ENCODE measurements around the gene TCF7L2.

Gene TCF7L2

GRCh38 chr10:113187063-113187777 is 237.2 kb downstream of the TCF7L2 start:
- no peak for DNase-seq

GRCh38 chr10:113199459-113199858 is 249.4 kb downstream of the TCF7L2 start:
- no peak for DNase-seq

- DNase-seq: no peak
Measured at GRCh38 chr10:113202011-113202410, 252.0 kb downstream of the TCF7L2 start.

GRCh38 chr10:113207924-113208323 is 257.9 kb downstream of the TCF7L2 start:
- no peak for DNase-seq

GRCh38 chr10:113213035-113213434 is 263.0 kb downstream of the TCF7L2 start:
- DNase-seq: no peak

GRCh38 chr10:113214331-113214730 is 264.3 kb downstream of the TCF7L2 start:
- no peak for DNase-seq

GRCh38 chr10:113216102-113216501 is 266.1 kb downstream of the TCF7L2 start:
- no peak for DNase-seq

Data from NCI-H1092 (cell line).